HPDE6-E6E7 (cell line): ENCODE data around the gene ABCC5.
"Not testable (repeated sequence)": the region's sequence is repeated elsewhere in the genome, so short reads cannot be mapped to it uniquely, and the experiment has no call there.

Experiments
- DNase-seq: peaks from one replicate; pipeline ENCODE4 v3.0.0; 2011; ENCODE audit warnings: missing footprints; ENCODE audit errors: extremely low spot score

ABCC5 gene

GRCh38 chr3:183892610-183893214, 125.0 kb downstream of the ABCC5 start:
- no peak for DNase-seq

GRCh38 chr3:183885766-183886165, 131.9 kb downstream of the ABCC5 start:
- DNase-seq: no peak

- DNase-seq: peak; percentile 89
Measured at GRCh38 chr3:183884427-183885296, 133.0 kb downstream of the ABCC5 start, which contains the start of gene PARL. TSS of gene PARL (minus strand) at chr3:183884880. CDS start at chr3:183884846, 34 bp downstream.

- DNase-seq: no peak
Measured at GRCh38 chr3:183884097-183884426, 133.6 kb downstream of the ABCC5 start.

GRCh38 chr3:183883291-183884096, 134.2 kb downstream of the ABCC5 start:
- no peak for DNase-seq

- DNase-seq: no peak
Measured at GRCh38 chr3:183880121-183880520, 137.6 kb downstream of the ABCC5 start.

GRCh38 chr3:183879243-183879642, 138.4 kb downstream of the ABCC5 start:
- no peak for DNase-seq

GRCh38 chr3:183878071-183878470, 139.6 kb downstream of the ABCC5 start:
- no peak for DNase-seq

GRCh38 chr3:183877227-183877626, 140.5 kb downstream of the ABCC5 start:
- DNase-seq: not testable (repeated sequence)

- DNase-seq: no peak
Measured at GRCh38 chr3:183875411-183875810, 142.3 kb downstream of the ABCC5 start.

GRCh38 chr3:183873914-183874313, 143.8 kb downstream of the ABCC5 start:
- no peak for DNase-seq

- DNase-seq: no peak
Measured at GRCh38 chr3:183871541-183871940, 146.1 kb downstream of the ABCC5 start.

GRCh38 chr3:183870563-183870962, 147.1 kb downstream of the ABCC5 start:
- no peak for DNase-seq
